Naive thymus-derived CD8-positive, alpha-beta T cell (primary cell): ENCODE measurements around the gene IQSEC1. TPM values are rescaled to one million over a fixed set of nuclear protein-coding genes. Genes with fewer than 3 reads are reported as not detected.

Experiments used
- ATAC-seq, 2 donors: fragments of 150-1000 bp; cut with Tn5 transposase in 1 of 2; sonication (Bioruptor Pico), chemical (Tn5 transposase) in 1 of 2; 1 replicate in 1 of 2; 2 replicates in 1 of 2; pipeline ENCODE4 v1.10.0; 2021; ENCODE audit warnings: mild to moderate bottlenecking in 2 of 2, moderate library complexity in 2 of 2
- POLR2A ChIA-PET: fragments of 350-600 bp; sonication (Branson Sonifier 250); formaldehyde crosslinking; loops from one replicate; lab custom pipeline; 2021; ENCODE audit warnings: antibody characterized with exemption; lab: Charles Lee
- DNase-seq, 10 donors: peaks; one replicate each; pipeline versions ENCODE4 v3.0.0 to v3.0.0-alpha.2; 2020 to 2022
- H3K27ac Mint-ChIP-seq, 10 donors: one replicate each; pipeline ENCODE4 v1.8.0; 2020 to 2022; ENCODE audit warnings: mild to moderate bottlenecking in 10 of 10, mixed read lengths in 10 of 10, moderate library complexity in 4 of 10, inconsistent platforms in 1 of 10
- H3K27me3 Mint-ChIP-seq, 5 donors: one replicate each; pipeline ENCODE4 v1.8.0; 2021 to 2022; ENCODE audit warnings: mixed read lengths in 5 of 5
- H3K36me3 Mint-ChIP-seq, 3 donors: one replicate each; pipeline ENCODE4 v1.8.0; 2020 to 2022; ENCODE audit warnings: mixed read lengths in 3 of 3, mild to moderate bottlenecking in 2 of 3, inconsistent platforms in 1 of 3
- H3K4me1 Mint-ChIP-seq, 4 donors: one replicate each; pipeline ENCODE4 v1.8.0; 2021 to 2022; ENCODE audit warnings: mixed read lengths in 4 of 4
- H3K4me3 Mint-ChIP-seq, 10 donors: one replicate each; pipeline ENCODE4 v1.8.0; 2020 to 2022; ENCODE audit warnings: mild to moderate bottlenecking in 10 of 10, mixed read lengths in 10 of 10, moderate library complexity in 6 of 10, inconsistent platforms in 1 of 10
- H3K9me3 Mint-ChIP-seq, 9 donors: one replicate each; pipeline ENCODE4 v1.8.0; 2020 to 2022; ENCODE audit warnings: mixed read lengths in 9 of 9, mild to moderate bottlenecking in 3 of 9, inconsistent platforms in 1 of 9, moderate library complexity in 1 of 9
- polyA plus RNA-seq, 3 donors: library from polyadenylated mRNA; unstranded; fragments of 300-500 nt; fragmentation: Illumina TruSeq; gene quantifications; one replicate each; pipeline ENCODE4 v1.2.3, GENCODE V29; 2021
- total RNA-seq, 8 experiments: library from RNA in 2 of 8; stranded (reverse) in 2 of 8; gene quantifications; one replicate each; pipeline ENCODE4 v1.2.3 and lab custom pipeline; 2021 to 2026

IQSEC1 gene
- total and polyA plus RNA-seq, 5 experiments from 2014 or later = 13.7 to 47.7 (median 23.7) TPM

DNA sequence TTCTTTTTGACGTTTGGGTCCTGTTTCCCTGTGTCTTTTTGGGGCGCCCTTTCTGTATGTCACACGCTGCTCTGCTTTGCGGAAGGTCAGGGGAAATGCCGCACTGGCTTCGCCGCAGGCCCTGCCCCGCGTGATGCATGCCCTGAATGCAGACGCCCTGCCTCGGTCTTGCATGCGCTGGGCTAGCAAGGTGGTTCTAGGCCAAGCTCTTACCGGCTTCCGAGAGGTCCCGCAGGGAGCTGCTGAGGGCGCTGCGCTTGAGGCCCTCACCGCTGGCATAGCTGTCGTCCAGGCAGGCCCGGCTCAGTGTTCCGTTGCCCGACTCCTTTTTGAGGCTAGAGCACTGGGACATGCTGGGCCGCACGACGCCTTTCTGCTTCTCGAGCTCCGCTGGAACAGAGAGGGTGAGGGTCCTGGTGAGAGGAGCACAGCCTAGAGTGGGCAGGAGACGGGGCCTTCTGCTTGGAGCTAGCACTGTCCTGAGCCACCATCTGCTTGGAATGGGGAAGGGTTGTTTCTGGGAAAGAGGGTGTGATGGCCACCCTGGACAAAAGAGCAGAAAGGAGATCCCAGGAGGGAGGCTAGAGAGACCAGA, 165.0 kb downstream of the IQSEC1 start:
- H3K9me3 Mint-ChIP-seq = no peaks in the 10 kb centered on the region
- H3K27me3 Mint-ChIP-seq = no peaks in the 10 kb centered on the region
- POLR2A ChIA-PET = no interaction called here
- H3K4me1 Mint-ChIP-seq = peaks cover 0 to 12% (median 3%) of the 10 kb centered on the region in 4 donors
- DNase-seq (no peak), ATAC-seq (no peak)
- H3K36me3 Mint-ChIP-seq = peaks cover 0 to 71% (median 15%) of the 10 kb centered on the region in 3 donors
- H3K27ac Mint-ChIP-seq = peak overlapping the region in 2 of 10 donors; percentile 72 to 78
- H3K4me3 Mint-ChIP-seq = no peak overlapping the region

DNA sequence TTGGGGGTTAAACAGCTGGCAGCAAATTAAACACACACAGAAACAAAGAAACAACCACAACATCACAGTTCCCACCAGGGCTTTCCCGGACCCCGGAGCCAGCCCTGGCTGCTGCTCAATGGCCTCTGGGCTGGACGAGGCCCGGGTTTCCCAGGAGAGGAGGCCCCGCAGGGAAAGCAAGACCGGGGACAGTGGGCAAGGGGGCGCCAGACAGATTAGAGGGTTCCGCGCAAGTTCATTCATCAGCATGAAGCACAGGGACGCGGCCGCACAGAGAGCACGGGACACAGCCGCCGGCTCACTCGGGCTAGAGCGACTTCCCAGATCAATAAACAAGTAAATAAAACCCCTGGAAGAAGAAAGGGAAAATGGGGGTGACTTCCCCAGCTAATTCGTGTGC, 165.5 kb downstream of the IQSEC1 start:
- H3K9me3 Mint-ChIP-seq = no peaks in the 10 kb centered on the region
- DNase-seq (no peak), ATAC-seq (no peak)
- no peak overlapping the region for H3K4me3 Mint-ChIP-seq
- no peaks in the 10 kb centered on the region for H3K27me3 Mint-ChIP-seq
- no peak overlapping the region for H3K27ac Mint-ChIP-seq
- POLR2A ChIA-PET = no interaction called here
- H3K4me1 Mint-ChIP-seq = peaks cover 0 to 14% (median 3%) of the 10 kb centered on the region in 4 donors
- H3K36me3 Mint-ChIP-seq = peaks cover 0 to 70% (median 16%) of the 10 kb centered on the region in 3 donors

DNA sequence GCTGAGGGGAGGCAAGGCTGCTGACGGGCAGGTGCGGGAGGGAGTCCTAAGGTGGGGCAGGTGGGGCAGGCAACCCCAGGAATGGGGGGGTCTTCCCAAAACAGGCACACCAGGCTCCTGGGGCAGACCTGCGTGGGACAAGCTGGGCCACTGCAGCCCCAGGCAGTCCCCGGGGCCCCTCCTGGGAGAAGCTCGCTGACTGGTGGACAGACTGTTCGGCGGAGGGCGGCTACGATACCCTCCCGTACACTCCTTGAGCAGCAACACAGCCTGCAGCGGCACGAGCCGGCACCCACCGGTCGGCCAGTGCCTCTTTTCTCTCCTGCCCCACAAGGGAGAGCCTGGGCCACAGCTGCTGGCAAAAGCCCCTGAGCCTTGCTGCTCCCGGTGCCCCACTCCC, 165.9 kb downstream of the IQSEC1 start:
- peaks cover 0 to 71% (median 17%) of the 10 kb centered on the region in 3 donors for H3K36me3 Mint-ChIP-seq
- H3K9me3 Mint-ChIP-seq = no peaks in the 10 kb centered on the region

DNA sequence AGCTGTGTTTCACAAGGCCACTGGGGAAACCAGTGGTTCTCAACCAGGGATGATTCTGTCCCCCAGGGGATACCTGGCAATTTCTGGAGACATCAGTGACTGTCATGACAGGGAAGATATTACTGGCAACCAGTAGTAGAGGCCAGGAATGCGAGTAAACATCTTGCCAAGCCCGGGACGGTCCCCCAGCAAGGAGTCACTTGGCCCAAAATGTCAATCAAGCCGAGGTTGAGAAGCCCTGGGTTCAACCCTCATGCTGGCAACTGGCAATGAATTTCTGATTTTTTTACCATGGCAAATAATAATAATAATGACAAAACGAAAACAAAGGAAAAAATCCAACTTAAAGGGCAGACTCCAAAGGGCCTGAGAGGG, 166.3 kb downstream of the IQSEC1 start:
- no peaks in the 10 kb centered on the region for H3K27me3 Mint-ChIP-seq
- no peak overlapping the region for H3K4me3 Mint-ChIP-seq
- POLR2A ChIA-PET = interaction anchor here (0.8 kb wide), 1 partner anchor 415 kb away, joined by 3 read pairs; no protein-coding TSS in a partner anchor
- H3K9me3 Mint-ChIP-seq = no peaks in the 10 kb centered on the region
- peaks cover 0 to 21% (median 4%) of the 10 kb centered on the region in 4 donors for H3K4me1 Mint-ChIP-seq
- H3K36me3 Mint-ChIP-seq = peaks cover 0 to 71% (median 17%) of the 10 kb centered on the region in 3 donors
- no peak for DNase-seq
- ATAC-seq = no peak
- peak overlapping the region in 1 of 10 donors; percentile 9 for H3K27ac Mint-ChIP-seq

More for the DNA sequence above, 165.9 kb downstream of the IQSEC1 start:
- Mint-ChIP-seq H3K27ac (no peak overlapping the region), H3K4me1 (peaks cover 0 to 17% (median 4%) of the 10 kb centered on the region in 4 donors), H3K27me3 (no peaks in the 10 kb centered on the region), H3K4me3 (no peak overlapping the region)
- POLR2A ChIA-PET = interaction anchor here (0.8 kb wide), 1 partner anchor 414 kb away, joined by 3 read pairs; no protein-coding TSS in a partner anchor
- DNase-seq = no peak
- ATAC-seq = no peak

DNA sequence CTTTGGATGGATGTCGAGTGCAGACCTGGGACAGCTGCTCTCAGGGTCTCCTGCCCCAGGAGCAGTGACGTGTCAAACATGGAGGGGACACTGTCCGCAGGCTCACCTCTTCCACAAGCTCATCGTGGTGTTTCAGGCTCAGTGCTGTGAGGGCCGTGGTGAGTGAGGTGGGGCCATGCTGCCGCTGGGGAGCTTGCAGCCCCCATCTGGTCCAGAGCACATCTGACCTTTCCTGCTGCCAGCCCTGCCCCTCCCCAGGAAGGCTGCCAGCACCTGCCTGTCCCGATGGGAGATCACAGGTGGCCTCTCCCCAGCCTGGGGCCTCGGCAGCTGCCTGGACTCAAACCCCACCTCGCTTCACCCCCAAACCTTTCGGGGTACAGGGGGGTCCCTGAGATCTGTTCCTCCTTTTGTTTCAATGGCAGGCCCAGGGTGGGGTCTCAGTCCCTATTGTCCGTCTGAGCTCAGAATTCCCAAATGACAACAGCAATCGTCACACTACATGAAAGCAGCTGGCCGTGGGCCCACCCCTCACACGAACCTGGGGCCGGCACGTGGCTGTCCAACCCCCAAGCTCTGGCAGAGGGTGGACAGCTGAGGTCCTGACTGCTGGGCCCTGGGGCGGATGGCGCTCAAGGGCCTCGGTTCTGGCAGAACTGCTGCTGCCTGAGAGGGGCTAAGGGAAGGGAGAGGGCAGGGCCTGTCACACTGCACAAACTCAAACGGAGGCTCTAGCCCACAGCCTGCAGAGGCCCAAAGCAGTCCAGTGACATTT, 166.9 kb downstream of the IQSEC1 start:
- H3K4me1 Mint-ChIP-seq = peaks cover 0 to 23% (median 4%) of the 10 kb centered on the region in 4 donors
- DNase-seq (no peak), ATAC-seq (no peak)
- H3K36me3 Mint-ChIP-seq = peaks cover 0 to 71% (median 13%) of the 10 kb centered on the region in 3 donors
- no peak overlapping the region for H3K4me3 Mint-ChIP-seq
- H3K27ac Mint-ChIP-seq = peak overlapping the region in 1 of 10 donors; percentile 31
- POLR2A ChIA-PET = interaction anchor here (0.8 kb wide), 1 partner anchor 415 kb away, joined by 3 read pairs; no protein-coding TSS in a partner anchor
- H3K27me3 Mint-ChIP-seq = no peaks in the 10 kb centered on the region
- no peaks in the 10 kb centered on the region for H3K9me3 Mint-ChIP-seq

DNA sequence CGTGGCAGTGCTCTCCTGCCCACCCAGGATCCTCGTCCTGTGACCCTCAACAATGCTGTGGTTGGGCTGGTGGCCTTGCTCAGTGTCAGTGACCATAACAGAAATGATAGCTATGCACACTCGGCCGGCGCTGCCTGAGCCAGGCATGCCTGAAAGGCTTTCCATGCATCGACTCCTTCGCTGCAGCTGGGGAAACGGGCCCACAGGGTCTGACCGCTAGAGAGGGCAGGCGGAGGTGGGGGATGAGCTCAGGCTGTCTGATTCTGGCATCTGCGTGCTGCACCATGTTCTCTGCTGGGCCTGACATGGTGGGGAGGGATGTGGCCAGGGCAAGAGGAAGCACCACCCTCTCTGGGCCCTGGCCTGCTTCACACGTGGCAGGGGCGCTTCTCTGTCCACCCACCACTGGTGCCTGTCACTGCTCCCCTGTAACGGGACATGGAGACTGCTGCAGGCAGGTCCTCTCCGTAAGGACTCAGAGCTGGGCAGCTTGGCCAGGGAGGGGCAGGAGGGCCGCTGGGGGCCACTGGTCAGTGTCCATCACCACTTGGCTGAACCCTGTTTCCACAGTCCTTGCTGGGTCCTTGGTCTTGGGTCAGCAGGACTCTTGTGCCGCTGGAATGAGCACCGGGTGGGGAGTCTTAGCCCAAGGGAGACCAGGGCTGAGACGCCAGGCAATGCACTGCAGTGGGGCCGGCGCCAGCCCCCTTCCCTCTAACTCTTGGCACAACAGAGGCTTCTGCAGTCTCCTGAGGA, 167.7 kb downstream of the IQSEC1 start:
- Mint-ChIP-seq H3K27ac (no peak overlapping the region), H3K27me3 (no peaks in the 10 kb centered on the region), H3K36me3 (peaks cover 0 to 72% (median 13%) of the 10 kb centered on the region in 3 donors), H3K4me1 (peaks cover 0 to 23% (median 4%) of the 10 kb centered on the region in 4 donors), H3K9me3 (no peaks in the 10 kb centered on the region), H3K4me3 (no peak overlapping the region)
- POLR2A ChIA-PET = interaction anchor here (0.9 kb wide), 1 partner anchor 15 kb away, joined by 3 read pairs; no protein-coding TSS in a partner anchor
- no peak for DNase-seq
- ATAC-seq = no peak

DNA sequence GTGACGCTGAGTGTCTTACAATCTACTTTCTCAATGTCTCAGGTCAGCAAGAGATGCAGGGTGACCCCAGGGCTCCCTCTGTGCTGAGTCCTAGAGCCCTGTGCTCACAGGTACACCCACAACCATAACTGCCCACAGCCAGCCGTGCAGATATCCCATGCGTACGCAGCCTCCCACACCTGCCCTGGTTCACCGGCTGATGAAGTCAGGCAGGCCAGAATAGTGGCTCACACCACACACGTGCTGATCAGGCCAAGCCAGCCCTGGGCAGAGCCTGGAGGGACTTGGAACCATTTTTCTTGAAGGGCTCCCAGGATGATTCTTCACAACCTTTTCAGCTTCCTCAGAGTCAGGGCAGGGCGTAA, 168.3 kb downstream of the IQSEC1 start:
- no peak overlapping the region for H3K4me3 Mint-ChIP-seq
- peaks cover 0 to 23% (median 4%) of the 10 kb centered on the region in 4 donors for H3K4me1 Mint-ChIP-seq
- ATAC-seq = no peak
- DNase-seq = no peak
- H3K36me3 Mint-ChIP-seq = peaks cover 0 to 71% (median 15%) of the 10 kb centered on the region in 3 donors
- H3K27ac Mint-ChIP-seq = peak overlapping the region in 2 of 10 donors; percentile 6 to 60
- POLR2A ChIA-PET = interaction anchor here (0.9 kb wide), 1 partner anchor 16 kb away, joined by 3 read pairs; no protein-coding TSS in a partner anchor
- no peaks in the 10 kb centered on the region for H3K9me3 Mint-ChIP-seq
- H3K27me3 Mint-ChIP-seq = no peaks in the 10 kb centered on the region

DNA sequence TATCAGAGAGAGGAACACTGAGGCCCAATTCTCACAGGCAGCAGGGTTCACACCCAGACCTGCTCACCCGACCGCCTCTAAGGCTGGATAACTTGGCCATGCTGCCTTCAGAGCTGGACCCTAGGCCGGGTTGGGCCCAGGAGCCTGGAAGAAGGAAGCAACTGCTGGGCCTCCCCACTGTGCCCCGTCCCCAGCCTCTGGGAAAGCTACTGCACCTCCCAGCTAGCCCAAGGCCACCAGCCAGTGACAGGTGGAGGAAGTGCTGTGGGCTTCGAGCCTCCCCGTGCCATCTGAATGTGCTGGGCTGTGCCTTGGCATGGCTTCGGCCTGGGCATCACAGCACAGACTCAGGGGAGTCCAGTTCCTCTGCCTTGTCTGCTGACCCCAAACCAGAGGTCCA, 169.3 kb downstream of the IQSEC1 start:
- Mint-ChIP-seq H3K27ac (peak overlapping the region in 2 of 10 donors; percentile 43 to 45), H3K4me3 (no peak overlapping the region), H3K27me3 (no peaks in the 10 kb centered on the region), H3K36me3 (peaks cover 0 to 70% (median 12%) of the 10 kb centered on the region in 3 donors), H3K9me3 (no peaks in the 10 kb centered on the region), H3K4me1 (peaks cover 0 to 23% (median 4%) of the 10 kb centered on the region in 4 donors)
- ATAC-seq (no peak), DNase-seq (no peak)
- POLR2A ChIA-PET = no interaction called here

DNA sequence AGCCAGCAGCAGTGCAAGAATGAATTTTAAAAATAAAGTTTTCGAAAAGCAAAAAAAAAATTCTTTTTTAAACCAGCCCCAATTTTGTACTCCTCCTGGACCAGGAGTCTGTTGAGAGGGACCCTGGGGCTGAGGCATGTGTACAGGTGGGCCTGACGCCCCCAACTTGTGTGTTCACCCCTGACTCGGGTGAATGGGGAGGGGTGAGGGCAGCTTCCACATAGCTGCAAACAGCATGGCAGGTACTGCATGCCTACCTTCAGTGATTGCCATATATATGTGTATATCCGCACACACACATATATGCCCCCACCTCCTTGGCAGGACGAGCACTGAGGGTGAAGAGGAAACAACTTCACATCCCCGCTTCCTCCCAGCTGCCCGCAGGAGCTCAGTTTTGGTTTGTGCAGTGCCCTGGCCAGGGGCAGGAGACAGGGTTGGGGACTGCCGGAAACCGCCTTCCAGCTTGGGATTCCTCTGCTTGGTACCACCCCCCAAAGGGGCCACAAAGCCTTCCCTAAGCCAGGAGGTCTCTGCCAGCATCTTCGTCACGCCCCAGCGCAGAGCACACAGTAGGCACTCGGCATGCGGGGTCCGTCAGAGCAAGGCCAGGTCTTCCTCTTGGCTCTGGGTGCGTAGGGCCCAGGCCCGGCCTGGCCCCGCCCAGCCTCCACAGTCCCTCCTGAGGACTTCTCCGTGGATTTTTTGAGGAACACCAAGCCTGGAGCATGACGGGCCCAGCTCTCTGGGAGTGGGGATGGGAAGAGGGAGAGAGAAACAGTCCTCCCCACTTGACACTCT, 170.0 kb downstream of the IQSEC1 start:
- peaks cover 0 to 69% (median 13%) of the 10 kb centered on the region in 3 donors for H3K36me3 Mint-ChIP-seq
- H3K27me3 Mint-ChIP-seq = no peaks in the 10 kb centered on the region
- POLR2A ChIA-PET = interaction anchor here (0.7 kb wide), 1 partner anchor 74 kb away, joined by 6 read pairs; no protein-coding TSS in a partner anchor
- no peak overlapping the region for H3K4me3 Mint-ChIP-seq
- peak overlapping the region in 3 of 10 donors; percentile 43 to 62 (median 45) for H3K27ac Mint-ChIP-seq
- DNase-seq = no peak
- ATAC-seq = peak; percentile 19 to 25
- H3K9me3 Mint-ChIP-seq = no peaks in the 10 kb centered on the region
- peaks cover 0 to 23% (median 4%) of the 10 kb centered on the region in 4 donors for H3K4me1 Mint-ChIP-seq

DNA sequence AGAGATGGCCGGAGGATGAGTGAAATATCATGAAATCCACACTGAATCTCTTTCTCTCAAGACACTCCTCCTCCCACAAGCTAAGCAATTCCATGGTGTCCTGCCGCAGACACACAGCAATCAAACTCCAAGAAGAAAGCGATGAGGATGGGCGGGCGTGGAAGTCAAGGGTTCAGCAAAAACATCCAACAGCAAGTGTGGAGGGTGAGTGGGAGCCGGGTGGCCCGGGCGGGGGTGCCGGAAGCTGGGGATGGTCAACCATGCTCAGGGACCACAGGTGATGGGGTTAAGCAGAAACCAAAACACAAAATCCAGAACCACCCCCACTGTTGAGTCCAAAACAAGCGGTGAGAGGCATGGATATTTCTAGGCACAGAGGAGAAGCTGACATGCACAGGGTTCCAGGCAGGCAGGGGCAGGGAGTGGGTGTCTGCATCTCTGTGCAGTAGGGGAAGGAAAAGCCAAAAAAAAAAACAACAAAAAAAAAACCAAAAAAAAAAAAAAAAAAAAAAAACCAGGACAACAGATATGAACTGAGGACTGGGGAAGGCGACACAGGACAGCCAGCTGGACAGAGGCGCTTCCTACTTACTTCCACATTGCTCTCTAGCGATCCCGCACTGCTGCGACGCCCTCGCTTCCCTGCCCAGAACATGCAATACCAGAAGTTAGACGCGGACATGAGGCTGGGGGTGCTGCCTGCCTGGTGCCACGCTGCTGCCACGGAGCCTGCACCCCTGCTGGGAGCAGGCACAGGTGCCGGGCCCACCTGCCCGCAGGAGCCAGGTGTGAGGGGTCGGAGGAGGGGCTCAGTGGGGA, 170.8 kb downstream of the IQSEC1 start:
- no peaks in the 10 kb centered on the region for H3K27me3 Mint-ChIP-seq

DNA sequence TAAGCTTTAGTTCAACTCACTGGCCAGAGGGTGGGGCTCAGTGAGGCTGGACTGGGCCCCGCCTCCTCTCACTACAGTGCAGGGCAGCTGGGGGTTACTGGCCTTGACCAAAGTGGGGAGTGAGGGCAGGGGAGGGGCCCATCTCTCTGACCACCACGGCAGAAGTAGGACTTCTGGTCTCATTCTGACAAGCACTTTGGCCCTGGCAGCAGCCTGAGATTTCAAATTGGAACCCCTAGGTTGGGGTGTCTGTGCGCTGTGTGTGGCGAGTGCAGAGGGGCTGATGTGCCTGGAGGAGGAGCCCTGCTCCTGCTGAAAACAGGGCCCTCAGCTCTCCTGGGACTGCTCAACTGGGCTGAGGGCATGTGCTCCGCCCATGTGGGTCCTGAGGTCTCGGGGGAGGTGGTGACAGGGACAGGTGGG, 171.6 kb downstream of the IQSEC1 start:
- H3K9me3 Mint-ChIP-seq = no peaks in the 10 kb centered on the region
- no peak for ATAC-seq
- peaks cover 0 to 54% (median 13%) of the 10 kb centered on the region in 3 donors for H3K36me3 Mint-ChIP-seq
- H3K4me1 Mint-ChIP-seq = peaks cover 0 to 23% (median 4%) of the 10 kb centered on the region in 4 donors
- H3K27ac Mint-ChIP-seq = peak overlapping the region in 4 of 10 donors; percentile 13 to 45 (median 30)
- H3K4me3 Mint-ChIP-seq = no peak overlapping the region
- DNase-seq = no peak
- H3K27me3 Mint-ChIP-seq = no peaks in the 10 kb centered on the region
- POLR2A ChIA-PET = interaction anchor here (0.6 kb wide), 1 partner anchor 25 kb away, joined by 3 read pairs; no protein-coding TSS in a partner anchor

More for the DNA sequence above, 170.8 kb downstream of the IQSEC1 start:
- H3K4me1 Mint-ChIP-seq = peaks cover 0 to 23% (median 4%) of the 10 kb centered on the region in 4 donors
- no peaks in the 10 kb centered on the region for H3K9me3 Mint-ChIP-seq
- peak overlapping the region in 4 of 10 donors; percentile 13 to 45 (median 40) for H3K27ac Mint-ChIP-seq
- POLR2A ChIA-PET = interaction anchor here (0.7 kb wide), 3 partner anchors 73 to 182 kb away, joined by 3 to 6 read pairs (median 4); no protein-coding TSS in a partner anchor
- DNase-seq (no peak), ATAC-seq (no peak)
- H3K4me3 Mint-ChIP-seq = no peak overlapping the region
- H3K36me3 Mint-ChIP-seq = peaks cover 0 to 60% (median 13%) of the 10 kb centered on the region in 3 donors
